ENCODE measurements around the gene UPK3BL1. TPM values are rescaled to one million over a fixed set of nuclear protein-coding genes. Genes with fewer than 3 reads are reported as not detected.
"Not testable (repeated sequence)": the region's sequence is repeated elsewhere in the genome, so short reads cannot be mapped to it uniquely, and the experiment has no call there.

The UPK3BL1 gene, protein sequence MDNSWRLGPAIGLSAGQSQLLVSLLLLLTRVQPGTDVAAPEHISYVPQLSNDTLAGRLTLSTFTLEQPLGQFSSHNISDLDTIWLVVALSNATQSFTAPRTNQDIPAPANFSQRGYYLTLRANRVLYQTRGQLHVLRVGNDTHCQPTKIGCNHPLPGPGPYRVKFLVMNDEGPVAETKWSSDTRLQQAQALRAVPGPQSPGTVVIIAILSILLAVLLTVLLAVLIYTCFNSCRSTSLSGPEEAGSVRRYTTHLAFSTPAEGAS
- 10 to 100 TPM; 18.1 to 43.5 (median 22.5) TPM for total RNA-seq
- 10 to 100 TPM in 2 of 3 donors, 1 to 10 TPM in 1; 8.8 to 32.1 (median 10.2) TPM for polyA plus RNA-seq

DNA sequence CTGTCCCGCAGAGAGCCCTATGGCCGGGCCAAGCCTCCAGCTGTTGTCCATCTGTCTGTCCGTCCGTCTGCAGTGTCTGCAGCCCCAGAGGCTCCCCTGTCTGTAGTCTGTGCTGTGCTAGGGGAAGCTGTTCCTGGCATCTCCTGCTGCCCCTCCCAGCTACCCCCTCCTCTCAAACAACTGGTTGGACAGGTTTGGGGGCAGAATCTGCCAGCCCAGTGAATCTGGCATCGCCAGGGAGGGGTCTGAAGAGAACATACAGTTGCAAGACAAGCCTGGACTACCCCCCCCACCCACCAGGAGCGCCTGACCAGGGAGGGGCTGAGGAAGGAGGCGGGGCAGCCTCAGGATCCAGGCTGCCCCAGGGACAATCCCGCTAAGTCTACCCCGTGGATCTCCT lies at the start of gene UPK3BL1:
Gene UPK3BL1, minus strand, starts transcription at position 101 of the 400 bp plus-strand sequence. Its CDS starts 50 bp downstream, at position 51.
- WGBS, 2 donors, result no CpG with 5 or more reads among the region's 9 CpGs
- H3K9me3 ChIP-seq; H3K27ac ChIP-seq; intact Hi-C loops (cut with DNase I); H3K27me3 ChIP-seq; H3K4me1 ChIP-seq; DNase-seq; H3K4me3 ChIP-seq; H3K36me3 ChIP-seq: not testable (repeated sequence)

DNA sequence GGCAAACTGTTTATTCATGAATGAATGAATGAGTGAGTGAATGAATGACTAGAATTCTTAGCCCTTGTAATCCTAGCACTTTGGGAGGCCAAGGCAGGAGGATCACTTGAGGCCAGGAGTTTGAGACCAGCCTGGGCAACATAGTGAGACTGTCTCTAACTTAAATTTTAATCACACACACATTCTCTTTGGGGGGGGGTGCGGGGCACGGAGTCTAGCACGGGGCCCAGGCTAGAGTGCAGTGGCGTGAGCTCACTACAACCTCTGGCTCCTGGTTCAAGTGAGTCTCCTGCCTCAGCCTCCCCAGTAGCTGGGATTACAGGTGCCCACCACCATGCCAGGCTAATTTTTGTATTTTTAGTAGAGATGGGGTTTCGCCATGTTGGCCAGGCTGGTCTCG lies 48.0 kb upstream of the UPK3BL1 start:
- WGBS, 2 donors, result 79 to 94% methylated on average over 4 of the region's 6 CpGs
- H3K27ac ChIP-seq; H3K9me3 ChIP-seq; H3K4me3 ChIP-seq; DNase-seq; H3K36me3 ChIP-seq; intact Hi-C loops (cut with DNase I); H3K4me1 ChIP-seq; H3K27me3 ChIP-seq: not testable (repeated sequence)

DNA sequence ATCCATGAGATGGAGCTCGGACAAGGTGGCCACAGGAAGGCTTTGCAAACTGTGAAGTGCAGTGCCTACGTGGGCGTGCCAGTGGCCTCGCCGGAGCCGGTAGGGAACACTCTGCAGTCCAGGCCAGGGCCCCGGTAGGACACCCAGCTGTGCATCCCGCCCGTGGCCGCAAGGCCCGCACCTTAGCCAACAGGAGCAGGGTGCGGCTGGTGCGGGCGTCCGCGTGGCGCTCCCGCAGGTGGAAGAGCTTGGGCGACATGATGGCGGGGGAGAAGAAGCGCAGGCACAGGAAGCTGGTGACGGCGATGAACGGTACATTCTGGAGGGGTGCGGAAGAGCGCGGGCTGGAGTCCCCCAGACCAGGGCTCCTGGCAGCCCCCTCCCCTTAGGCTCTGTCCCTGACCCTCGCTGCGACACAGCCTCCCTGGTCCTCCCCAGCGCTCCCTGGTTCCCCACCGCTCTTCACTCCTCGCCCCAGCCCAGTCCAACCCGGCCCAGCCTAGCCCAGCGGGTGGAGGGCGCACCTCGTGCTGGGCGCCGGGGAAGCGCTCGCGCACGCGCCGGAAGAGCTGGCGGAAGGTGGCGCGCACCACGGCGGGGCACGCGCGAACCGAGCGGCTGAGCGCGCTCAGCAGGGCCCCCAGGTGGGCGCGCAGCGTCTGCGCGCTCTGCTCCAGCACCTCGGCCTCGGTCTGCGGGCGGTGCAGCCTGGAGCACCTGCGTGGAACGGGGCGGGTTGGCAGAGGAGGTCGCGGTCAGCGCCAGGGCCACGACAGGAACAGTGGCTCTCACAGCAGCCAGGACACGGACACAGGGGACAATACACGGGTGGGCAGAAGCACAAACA lies 47.1 kb upstream of the UPK3BL1 start:
- 3 to 15% methylated on average over 18 to 19 of the region's 74 CpGs for WGBS, 2 donors
- H3K4me1 ChIP-seq; H3K36me3 ChIP-seq; H3K27ac ChIP-seq; DNase-seq; H3K27me3 ChIP-seq; H3K9me3 ChIP-seq; intact Hi-C loops (cut with DNase I): not testable (repeated sequence)
- peak overlapping the region in 2 of 4 donors; percentile 19 to 31 for H3K4me3 ChIP-seq

DNA sequence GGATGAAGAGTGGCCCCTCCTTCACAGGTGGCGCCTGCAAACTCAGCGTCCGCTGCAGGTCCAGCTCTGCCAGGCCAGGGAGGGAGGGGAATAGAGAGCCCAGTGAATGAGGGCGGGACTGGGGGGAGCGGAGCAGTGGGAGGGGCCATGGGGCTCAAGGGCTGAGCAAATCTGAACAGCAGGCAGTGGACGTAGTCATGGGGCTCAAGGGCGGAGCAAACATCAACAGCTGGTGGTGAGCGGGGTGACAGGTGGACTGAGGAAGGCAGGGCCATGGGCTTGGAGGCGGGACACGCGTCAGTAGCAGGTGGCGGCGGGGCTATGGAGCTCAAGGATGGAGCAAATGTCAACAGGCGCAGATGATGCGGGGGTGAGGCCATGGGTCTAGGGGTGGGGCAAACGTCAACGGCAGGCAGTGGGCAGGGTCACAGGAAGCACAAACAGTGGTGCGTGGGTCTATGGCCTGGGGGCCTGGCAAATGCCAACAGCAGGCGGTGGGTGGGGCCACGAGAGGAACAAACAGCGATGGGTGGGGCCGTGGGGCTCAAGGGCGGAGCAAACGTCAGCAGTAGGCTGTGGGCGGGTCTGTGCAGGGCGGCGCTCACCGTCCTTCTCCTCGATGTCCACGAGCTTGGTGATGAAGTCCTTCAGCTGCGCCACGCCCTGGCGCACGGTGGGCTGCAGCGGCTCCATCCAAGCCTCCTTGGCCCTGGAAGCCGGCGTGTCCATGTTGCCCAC lies 45.9 kb upstream of the UPK3BL1 start:
- H3K27me3 ChIP-seq; H3K27ac ChIP-seq; H3K36me3 ChIP-seq; intact Hi-C loops (cut with DNase I); H3K9me3 ChIP-seq; DNase-seq; H3K4me1 ChIP-seq; H3K4me3 ChIP-seq: not testable (repeated sequence)
- no CpG with 5 or more reads among the region's 37 CpGs for WGBS, 2 donors

DNA sequence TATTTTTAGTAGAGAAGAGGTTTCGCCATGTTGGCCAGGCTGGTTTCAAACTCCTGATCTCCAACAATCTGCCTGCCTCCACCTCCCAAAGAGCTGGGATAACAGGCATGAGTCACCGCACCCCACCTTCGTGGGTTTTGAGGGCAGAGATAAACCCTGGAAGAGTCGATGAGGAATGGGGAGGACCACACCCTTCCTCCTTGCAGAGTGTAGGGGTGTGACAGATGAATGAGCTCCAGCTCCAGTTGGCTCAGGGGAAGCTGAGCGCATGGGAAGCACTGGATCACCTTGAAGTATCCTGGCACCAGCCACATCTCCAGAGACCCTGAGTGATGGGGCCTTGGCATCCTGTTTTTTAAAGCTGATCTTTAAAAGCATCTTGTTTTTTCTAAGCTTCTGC lies 40.0 kb upstream of the UPK3BL1 start:
- intact Hi-C loops (cut with DNase I); H3K9me3 ChIP-seq; H3K27me3 ChIP-seq; H3K4me3 ChIP-seq; H3K27ac ChIP-seq; DNase-seq; H3K4me1 ChIP-seq; H3K36me3 ChIP-seq: not testable (repeated sequence)
- WGBS, 2 donors, result no CpG with 5 or more reads among the region's 5 CpGs

DNA sequence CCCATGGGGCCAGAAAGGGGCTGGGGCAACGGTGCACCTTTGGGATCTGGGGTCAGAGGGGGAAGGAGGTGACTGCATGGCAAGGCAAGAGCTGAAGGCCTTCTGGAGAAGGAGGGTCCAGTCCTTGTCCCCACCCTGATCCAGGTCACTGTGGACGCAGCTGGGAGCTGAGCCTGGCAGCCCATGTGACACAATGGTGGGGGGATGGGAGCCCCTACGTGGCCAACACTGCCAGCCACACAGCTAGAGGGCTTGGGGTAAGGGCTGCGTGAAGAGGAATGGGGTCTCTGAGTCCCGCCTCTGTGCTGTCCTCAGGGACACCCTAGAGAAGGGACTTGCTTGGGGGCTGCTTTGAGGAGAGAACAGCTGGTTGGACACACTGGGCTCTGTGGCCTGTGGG lies 38.2 kb upstream of the UPK3BL1 start:
- DNase-seq; intact Hi-C loops (cut with DNase I); H3K36me3 ChIP-seq; H3K9me3 ChIP-seq; H3K27me3 ChIP-seq; H3K4me1 ChIP-seq; H3K4me3 ChIP-seq; H3K27ac ChIP-seq: not testable (repeated sequence)
- WGBS, 2 donors, result no CpG with 5 or more reads among the region's 5 CpGs

DNA sequence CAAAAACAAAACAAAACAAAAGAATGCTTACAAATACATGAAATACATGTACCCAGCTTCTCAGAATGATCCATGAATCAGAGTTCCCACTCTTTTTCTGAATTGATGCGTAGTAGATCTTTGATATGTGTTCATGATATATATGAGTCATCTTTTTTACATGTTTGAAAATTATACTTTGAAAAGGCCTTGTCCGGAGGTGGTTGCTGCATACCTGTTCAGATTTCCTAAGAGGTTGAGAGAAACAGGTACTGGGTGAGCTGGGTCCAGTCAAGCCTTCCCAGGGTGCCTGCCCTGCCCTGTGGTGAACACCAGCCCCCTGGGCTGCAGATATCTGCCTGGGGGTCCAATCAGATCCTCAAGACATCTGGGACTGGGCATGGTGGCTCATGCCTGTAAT lies 33.0 kb upstream of the UPK3BL1 start:
- WGBS, 2 donors, result 47 to 63% methylated on average over 1 of the region's 2 CpGs
- H3K27me3 ChIP-seq; H3K4me3 ChIP-seq; H3K27ac ChIP-seq; intact Hi-C loops (cut with DNase I); H3K4me1 ChIP-seq; H3K9me3 ChIP-seq; DNase-seq; H3K36me3 ChIP-seq: not testable (repeated sequence)

DNA sequence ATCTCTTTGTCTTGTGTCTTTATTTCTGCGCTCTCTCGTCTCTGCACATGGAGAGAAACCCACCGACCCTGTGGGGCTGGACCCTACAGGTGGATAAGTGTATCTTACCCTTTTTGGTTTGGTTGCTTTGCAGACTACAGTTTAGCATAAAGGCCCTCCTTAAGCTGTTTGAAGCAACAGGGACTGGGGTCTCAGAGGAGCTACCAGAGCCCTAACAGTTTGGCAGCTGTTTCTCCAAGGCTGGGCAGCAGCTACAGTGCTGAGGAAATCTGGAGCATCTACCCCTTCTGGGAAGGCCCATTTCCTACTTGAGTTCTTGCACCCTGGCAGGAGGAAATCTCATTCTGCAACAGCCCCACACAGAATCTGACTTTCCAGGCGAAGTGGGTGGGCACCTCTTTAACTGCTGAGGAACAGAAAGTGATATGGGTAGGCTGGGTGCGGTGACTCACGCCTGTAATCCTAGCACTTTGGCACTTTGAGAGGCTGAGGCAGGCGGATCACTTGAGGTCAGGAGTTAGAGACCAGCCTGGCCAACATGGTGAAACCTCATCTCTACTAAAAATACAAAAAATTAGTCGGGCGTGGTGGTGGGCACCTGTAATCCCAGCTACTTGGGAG lies 31.0 kb upstream of the UPK3BL1 start:
- H3K4me1 ChIP-seq; intact Hi-C loops (cut with DNase I); H3K27ac ChIP-seq; DNase-seq; H3K36me3 ChIP-seq; H3K4me3 ChIP-seq; H3K9me3 ChIP-seq; H3K27me3 ChIP-seq: not testable (repeated sequence)
- WGBS, 2 donors, result no CpG with 5 or more reads among the region's 9 CpGs

DNA sequence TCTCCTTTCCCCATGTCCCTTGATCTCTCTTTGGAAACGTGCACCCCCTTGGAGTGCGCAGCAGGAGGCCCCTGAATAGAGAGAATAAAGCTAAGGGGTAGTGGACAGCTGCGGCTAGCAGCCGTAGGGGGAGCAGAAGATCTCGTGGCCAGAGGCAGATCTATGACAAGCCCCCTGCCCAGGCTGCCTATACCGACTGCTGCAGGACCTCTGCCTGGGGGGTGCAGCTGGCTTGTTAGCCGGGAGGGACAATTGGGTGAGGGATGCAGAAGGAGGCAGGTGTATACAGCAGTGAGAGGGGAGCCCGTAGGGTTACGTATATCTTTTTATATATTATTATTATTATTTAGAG lies 29.3 kb upstream of the UPK3BL1 start:
- DNase-seq; H3K27me3 ChIP-seq; H3K4me1 ChIP-seq; intact Hi-C loops (cut with DNase I); H3K9me3 ChIP-seq; H3K36me3 ChIP-seq: not testable (repeated sequence)
- WGBS, 2 donors, result no CpG with 5 or more reads among the region's 9 CpGs
- peak overlapping the region in 1 of 4 donors; percentile 61 for H3K27ac ChIP-seq
- H3K4me3 ChIP-seq, result peak overlapping the region in 1 of 4 donors; percentile 43
